ENCODE data around the gene SOX1.

SOX1 gene

DNA sequence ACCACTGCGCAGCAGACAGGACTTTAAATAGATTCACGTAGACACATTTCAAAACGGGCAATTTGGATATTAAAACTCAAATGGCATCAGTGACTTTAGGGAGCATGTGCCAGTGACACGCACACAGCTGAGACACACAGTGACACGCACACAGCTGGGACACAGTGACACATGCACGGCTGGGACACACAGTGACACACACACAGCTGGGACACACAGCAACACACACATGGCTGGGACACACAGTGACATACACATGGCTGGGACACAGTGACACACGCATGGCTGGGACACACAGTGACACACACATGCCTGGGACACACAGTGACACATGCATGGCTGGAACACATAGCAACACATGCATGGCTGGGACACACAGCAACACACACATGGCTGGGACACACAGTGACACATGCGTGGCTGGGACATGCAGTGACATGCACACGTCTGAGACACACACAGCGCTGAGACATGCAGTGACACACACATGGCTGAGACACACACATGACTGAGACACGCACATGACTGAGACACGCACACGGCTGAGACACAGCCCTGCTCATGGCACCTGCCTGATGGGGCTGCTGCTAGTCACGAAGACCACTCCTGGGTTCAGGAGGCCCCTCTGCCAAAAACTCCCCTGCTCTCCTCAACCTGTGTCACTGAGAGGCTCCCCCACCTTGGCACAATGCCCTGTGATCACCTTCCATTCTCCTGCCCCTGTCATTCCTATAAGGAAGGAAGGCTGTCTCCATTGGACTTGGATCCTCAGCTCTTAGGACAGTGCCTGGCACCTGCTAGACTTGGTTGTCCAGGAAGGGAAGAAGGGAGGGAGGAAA, 52.5 kb downstream of the SOX1 start:
- FAIRE-seq, result peak; percentile 55
- no peak for DNase-seq (ENCODE audit: insufficient read length, low spot score)
- TF ChIP-seq POLR2AphosphoS5 (IDR thresholded peaks at IDR 0.05; ENCODE audit: low read depth, low read length), result no peak
- TF ChIP-seq POU2F2 (IDR thresholded peaks at IDR 0.05; ENCODE audit: low read depth, low read length), result no peak
- TF ChIP-seq TAF1 (IDR thresholded peaks at IDR 0.05; ENCODE audit: low read depth, low read length), result no peak
- no peak for TF ChIP-seq PAX5 (IDR thresholded peaks at IDR 0.05; ENCODE audit: insufficient read depth, low read length, severe bottlenecking)
- TF ChIP-seq POLR2A (IDR thresholded peaks at IDR 0.05; ENCODE audit: low read depth, low read length), result no peak
- no peak for TF ChIP-seq SPI1 (IDR thresholded peaks at IDR 0.05; ENCODE audit: low read depth, low read length)

DNA sequence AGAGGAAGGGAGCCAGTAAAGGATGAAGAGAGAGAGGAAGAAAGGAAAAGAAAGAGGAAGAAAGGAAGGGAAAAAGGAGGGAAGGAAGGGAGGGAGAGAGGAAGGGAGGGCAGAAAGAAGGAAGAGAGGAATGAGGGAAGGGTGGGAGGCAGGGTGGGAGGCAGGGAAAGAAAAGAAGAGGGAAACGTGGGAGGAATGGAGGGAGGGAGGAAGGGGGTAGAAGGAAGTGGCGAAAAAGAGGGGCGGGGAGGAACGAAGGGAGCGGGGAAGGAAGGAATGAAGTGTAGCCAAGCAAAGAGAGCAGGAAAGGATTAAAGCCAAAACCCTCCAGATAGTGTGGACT, 53.1 kb downstream of the SOX1 start:
- no peak for DNase-seq (ENCODE audit: insufficient read length, low spot score)
- TF ChIP-seq PAX5 (IDR thresholded peaks at IDR 0.05; ENCODE audit: insufficient read depth, low read length, severe bottlenecking) (no peak), SPI1 (IDR thresholded peaks at IDR 0.05; ENCODE audit: low read depth, low read length) (no peak), POLR2A (IDR thresholded peaks at IDR 0.05; ENCODE audit: low read depth, low read length) (no peak), POU2F2 (IDR thresholded peaks at IDR 0.05; ENCODE audit: low read depth, low read length) (no peak), TAF1 (IDR thresholded peaks at IDR 0.05; ENCODE audit: low read depth, low read length) (no peak), POLR2AphosphoS5 (IDR thresholded peaks at IDR 0.05; ENCODE audit: low read depth, low read length) (no peak)
- no peak for FAIRE-seq
